Motor neuron (in vitro differentiated cells): Measurements from ENCODE around the gene HOXB1. TPM values are rescaled to one million over a fixed set of nuclear protein-coding genes. Genes with fewer than 3 reads are reported as not detected.
"Not testable (repeated sequence)": the region's sequence is repeated elsewhere in the genome, so short reads cannot be mapped to it uniquely, and the experiment has no call there.

Source experiments
- ATAC-seq, 8 experiments: fragments of 200-7000 bp; cut with Tn5 transposase; replicated peaks in 6 of 8; 2 replicates each; pipeline ENCODE4 v1.8.0; 2021; ENCODE audit warnings: mild to moderate bottlenecking in 8 of 8, moderate library complexity in 8 of 8
- H3K27ac ChIP-seq, 2 donors: fragments of 250-450 bp; sonication (Bioruptor Pico); 2 replicates each; pipeline ENCODE4 v1.9.0; 2021; ENCODE audit warnings: antibody characterized with exemption in 2 of 2, mild to moderate bottlenecking in 2 of 2, moderate library complexity in 1 of 2
- H3K4me1 ChIP-seq, 2 donors: fragments of 250-450 bp; sonication (Bioruptor Pico); replicated peaks in 1 of 2; 2 replicates each; pipeline ENCODE4 v1.6.1; 2021; ENCODE audit warnings: antibody characterized with exemption in 2 of 2, mild to moderate bottlenecking in 2 of 2, moderate library complexity in 1 of 2
- H3K4me3 ChIP-seq, 5 donors: fragments of 250-450 bp; sonication (Bioruptor Pico); 2 replicates each; pipeline ENCODE4 v1.9.0; 2021; ENCODE audit warnings: antibody characterized with exemption in 5 of 5, mild to moderate bottlenecking in 5 of 5, moderate library complexity in 4 of 5
- WGBS, 10 experiments: fragments of 450-650 bp; shearing (Covaris generic); methylation state at CpG; one replicate each; pipeline ENCODE4 v1.0.0; 2022; 5-methylcytosine and 5-hydroxymethylcytosine counted together
- in situ Hi-C, 9 experiments: fragments of 400-800 bp; cut with MboI; loops; one replicate each; pipeline ENCODE4 v1.15.0; 2021; ENCODE audit warnings: low sequenced_read_pairs in 9 of 9, low pct_unique_long_range_greater_than_20kb in 2 of 9; ENCODE audit not compliant: unreplicated experiment in 9 of 9
- total RNA-seq, 8 experiments: library from RNA; unstranded; fragments of 300-600 nt; gene quantifications; 2 replicates each; pipeline versions ENCODE4 v1.2.3 to v1.2.4, GENCODE V29; 2022

Gene HOXB1
- total RNA-seq, 8 experiments from 2014 or later = 0.22 to 38.7 (median 2.0) TPM

- ATAC-seq = no peak
- in situ Hi-C loops = no loop called here
- WGBS, 10 experiments = 50 to 92% (median 71%) methylated on average over 1 to 3 of the region's 3 CpGs; no CpG with 5 or more reads in 3 of the 10 experiments
- Histone ChIP-seq H3K4me1 (peaks cover 3 to 10% of the 10 kb centered on the region in 2 donors), H3K27ac (no peak overlapping the region), H3K4me3 (no peak overlapping the region)
Measured at GRCh38 chr17:48484256-48484655, 46.6 kb downstream of the HOXB1 start.

DNA sequence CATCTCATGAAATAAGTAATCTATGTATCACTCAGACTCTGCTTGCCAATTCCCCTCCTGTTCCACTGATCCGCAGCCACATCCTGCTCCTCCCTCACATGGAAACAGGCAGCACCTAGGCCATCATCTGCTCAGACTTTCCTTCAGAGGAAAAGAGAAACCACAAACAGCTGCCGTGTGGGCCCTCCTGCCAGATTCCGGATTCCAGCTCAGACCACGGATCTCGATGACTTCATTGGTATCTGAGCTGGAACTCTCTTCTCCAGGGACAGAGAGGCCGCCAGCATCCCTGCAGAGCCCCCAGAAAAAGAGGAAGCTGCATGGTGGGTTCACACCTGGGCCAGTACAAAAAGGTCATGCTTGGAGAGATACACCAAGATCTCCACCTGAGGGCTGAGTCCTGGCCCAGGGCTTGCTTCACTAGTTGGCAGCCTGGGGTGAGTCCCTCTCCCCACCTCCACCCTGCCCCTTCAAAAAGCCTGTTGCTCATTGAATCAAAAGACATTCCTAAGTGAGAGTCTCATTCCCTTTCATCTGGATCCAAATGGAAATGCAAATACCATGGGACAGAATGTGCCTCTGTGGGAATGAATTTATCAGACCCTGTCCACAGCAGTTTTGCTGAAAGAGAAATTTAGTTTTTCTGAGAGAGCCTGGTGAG lies 47.2 kb downstream of the HOXB1 start:
- H3K4me3 ChIP-seq = no peak overlapping the region
- 0 to 100% (median 45%) methylated on average over 1 to 6 of the region's 6 CpGs; no CpG with 5 or more reads in 2 of the 10 experiments for WGBS, 10 experiments
- peak; percentile 42 to 81 (median 60) for ATAC-seq
- no peak overlapping the region for H3K27ac ChIP-seq
- H3K4me1 ChIP-seq = peaks cover 0 to 7% of the 10 kb centered on the region in 2 donors
- in situ Hi-C loops = no loop called here

DNA sequence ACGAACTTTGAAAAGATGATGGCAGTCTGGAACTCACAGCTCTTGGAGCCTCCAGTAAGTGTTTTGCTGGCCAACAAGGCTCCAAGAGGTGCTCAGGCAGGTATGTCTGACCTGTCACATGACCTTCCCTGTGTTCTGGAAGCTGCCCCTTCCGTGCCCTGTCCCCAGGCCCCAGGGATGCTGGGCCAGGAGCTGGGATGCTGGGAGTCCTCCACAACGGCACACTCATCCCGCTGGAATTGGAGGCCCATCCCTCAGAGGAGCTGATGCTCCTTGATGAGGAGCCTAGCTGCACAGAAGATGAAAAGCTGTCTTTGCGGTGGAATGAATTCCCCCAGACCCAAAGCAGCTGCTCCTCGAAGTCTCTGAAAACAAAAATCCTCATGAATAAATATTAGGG lies 47.8 kb downstream of the HOXB1 start:
- ATAC-seq = peak in 1 of 8 experiments; percentile 7
- in situ Hi-C loops = no loop called here
- Histone ChIP-seq H3K27ac (no peak overlapping the region), H3K4me1 (peaks cover under 1 to 9% of the 10 kb centered on the region in 2 donors), H3K4me3 (no peak overlapping the region)
- WGBS, 10 experiments = 73 to 100% (median 83%) methylated on average over 1 to 5 of the region's 6 CpGs; no CpG with 5 or more reads in 5 of the 10 experiments

DNA sequence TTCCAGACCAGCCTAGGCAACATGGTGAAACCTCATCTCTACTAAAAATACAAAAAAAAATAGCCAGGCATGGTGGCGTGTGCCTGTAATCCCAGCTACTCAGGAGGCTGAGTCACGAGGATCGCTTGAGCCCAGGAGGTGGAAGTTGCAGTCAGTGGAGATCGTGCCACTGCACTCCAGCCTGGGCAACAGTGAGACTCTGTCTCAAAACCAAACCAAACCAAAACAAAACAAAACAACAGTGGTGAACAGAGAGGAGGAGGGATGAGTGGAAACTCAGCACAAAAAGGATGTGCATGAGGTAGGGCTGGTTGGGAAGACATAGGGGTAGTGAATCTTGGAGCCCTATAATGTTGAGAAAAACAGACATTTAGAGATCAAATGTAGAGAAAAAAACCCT lies 48.5 kb downstream of the HOXB1 start:
- WGBS, 10 experiments = 20 to 100% (median 82%) methylated on average over 1 to 4 of the region's 4 CpGs; no CpG with 5 or more reads in 2 of the 10 experiments
- ATAC-seq, H3K27ac ChIP-seq, H3K4me3 ChIP-seq, in situ Hi-C loops: not testable (repeated sequence)
- H3K4me1 ChIP-seq = peaks cover 8 to 16% of the 10 kb centered on the region in 2 donors

- no peak overlapping the region for H3K27ac ChIP-seq
- no peak for ATAC-seq
- H3K4me1 ChIP-seq = peaks cover 9 to 22% of the 10 kb centered on the region in 2 donors
- H3K4me3 ChIP-seq = no peak overlapping the region
- in situ Hi-C loops = no loop called here
- WGBS, 10 experiments = 17 to 100% (median 72%) methylated on average over 1 to 2 of the region's 2 CpGs; no CpG with 5 or more reads in 4 of the 10 experiments
Measured at GRCh38 chr17:48479014-48479402, 51.8 kb downstream of the HOXB1 start.

Other genes with a start within 250 kb of the HOXB1 start
- 1 to 10 TPM in 6 of 8 experiments, not detected in 2; 1.2 to 7.1 (median 1.5) TPM for gene SKAP1, start 100.8 kb downstream of the HOXB1 start, total RNA-seq
- gene HOXB2, start 14.1 kb upstream of the HOXB1 start, total RNA-seq = 10 to 100 TPM in 7 of 8 experiments, 1 to 10 TPM in 1; 9.3 to 54.4 (median 26.2) TPM
- gene HOXB4, start 47.3 kb upstream of the HOXB1 start, total RNA-seq = 10 to 100 TPM in 7 of 8 experiments, 1 to 10 TPM in 1; 8.8 to 32.0 (median 14.1) TPM
- 100 to 1,000 TPM in 1 of 8 experiments, 10 to 100 TPM in 7; 20.6 to 111 (median 52.1) TPM for gene HOXB3, start 59.2 kb upstream of the HOXB1 start, total RNA-seq
- gene HOXB5, start 62.8 kb upstream of the HOXB1 start, total RNA-seq = 10 to 100 TPM in 6 of 8 experiments, 1 to 10 TPM in 2; 1.0 to 51.9 (median 15.8) TPM
- gene HOXB6, start 74.0 kb upstream of the HOXB1 start, total RNA-seq = 10 to 100 TPM in 6 of 8 experiments, 1 to 10 TPM in 2; 7.1 to 75.2 (median 35.3) TPM
- gene HOXB7, start 80.0 kb upstream of the HOXB1 start, total RNA-seq = 10 to 100 TPM in 7 of 8 experiments, 1 to 10 TPM in 1; 6.2 to 35.5 (median 23.7) TPM
- 100 to 1,000 TPM in 1 of 8 experiments, 10 to 100 TPM in 5, under 1 TPM in 2; 0.80 to 139 (median 63.2) TPM for gene HOXB8, start 84.3 kb upstream of the HOXB1 start, total RNA-seq
- gene HOXB9, start 95.3 kb upstream of the HOXB1 start, total RNA-seq = 100 to 1,000 TPM in 2 of 8 experiments, 10 to 100 TPM in 3, under 1 TPM in 3; 0.10 to 154 (median 67.8) TPM
- gene PRAC1, start 191.5 kb upstream of the HOXB1 start, total RNA-seq = not detected
- gene PRAC2, start 192.2 kb upstream of the HOXB1 start, total RNA-seq = not detected
- gene HOXB13, start 197.7 kb upstream of the HOXB1 start, total RNA-seq = under 1 TPM in 7 of 8 experiments, not detected in 1; 0.05 to 0.70 (median 0.18) TPM